Measurements from ENCODE around the gene MAGI3. TPM values are rescaled to one million over a fixed set of nuclear protein-coding genes. Genes with fewer than 3 reads are reported as not detected.

MAGI3 gene
- total RNA-seq, 1 donor: 7.2 TPM

DNA sequence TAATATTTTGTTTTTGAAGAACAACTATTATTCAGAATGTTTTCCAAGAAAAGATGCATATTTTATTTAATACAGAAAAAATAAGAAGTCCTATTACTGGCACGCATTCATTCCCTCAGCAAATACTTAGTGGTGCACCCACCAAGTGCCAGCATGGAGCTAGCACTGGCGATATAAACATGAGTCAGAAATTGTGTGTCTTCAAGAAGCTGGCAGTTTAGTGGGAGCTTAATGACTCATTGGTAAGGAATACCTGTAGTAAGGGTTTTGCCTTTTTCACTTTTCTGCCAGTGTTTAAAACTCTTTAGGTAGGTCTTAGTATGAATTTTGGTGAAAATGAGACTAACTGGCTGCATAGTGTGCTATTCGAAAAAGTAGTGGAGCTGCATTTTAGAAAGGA is 6.3 kb downstream of the MAGI3 start:
- no peak overlapping the region for H3K27ac ChIP-seq (ENCODE audit: low read depth, low read length)
- H3K4me1 ChIP-seq (ENCODE audit: insufficient read depth, low read length): peaks cover 14% of the 10 kb centered on the region
- TF ChIP-seq, protein P1, sequence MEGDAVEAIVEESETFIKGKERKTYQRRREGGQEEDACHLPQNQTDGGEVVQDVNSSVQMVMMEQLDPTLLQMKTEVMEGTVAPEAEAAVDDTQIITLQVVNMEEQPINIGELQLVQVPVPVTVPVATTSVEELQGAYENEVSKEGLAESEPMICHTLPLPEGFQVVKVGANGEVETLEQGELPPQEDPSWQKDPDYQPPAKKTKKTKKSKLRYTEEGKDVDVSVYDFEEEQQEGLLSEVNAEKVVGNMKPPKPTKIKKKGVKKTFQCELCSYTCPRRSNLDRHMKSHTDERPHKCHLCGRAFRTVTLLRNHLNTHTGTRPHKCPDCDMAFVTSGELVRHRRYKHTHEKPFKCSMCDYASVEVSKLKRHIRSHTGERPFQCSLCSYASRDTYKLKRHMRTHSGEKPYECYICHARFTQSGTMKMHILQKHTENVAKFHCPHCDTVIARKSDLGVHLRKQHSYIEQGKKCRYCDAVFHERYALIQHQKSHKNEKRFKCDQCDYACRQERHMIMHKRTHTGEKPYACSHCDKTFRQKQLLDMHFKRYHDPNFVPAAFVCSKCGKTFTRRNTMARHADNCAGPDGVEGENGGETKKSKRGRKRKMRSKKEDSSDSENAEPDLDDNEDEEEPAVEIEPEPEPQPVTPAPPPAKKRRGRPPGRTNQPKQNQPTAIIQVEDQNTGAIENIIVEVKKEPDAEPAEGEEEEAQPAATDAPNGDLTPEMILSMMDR (IDR thresholded peaks at IDR 0.05; ENCODE audit: extremely low read depth, low read depth, low read length): no peak
- no peaks in the 10 kb centered on the region for H3K27me3 ChIP-seq (ENCODE audit: insufficient read depth, low read length)
- peaks cover 2% of the 10 kb centered on the region for H4K20me1 ChIP-seq (ENCODE audit: insufficient read depth, low read length)
- H3K79me2 ChIP-seq (ENCODE audit: insufficient read depth, low read length): peaks cover 35% of the 10 kb centered on the region
- H3K4me3 ChIP-seq (ENCODE audit: insufficient read depth, low read length): no peak overlapping the region
- H3K4me2 ChIP-seq (ENCODE audit: insufficient read depth, low read length): peak overlapping the region; percentile 59
- H3K9me3 ChIP-seq (ENCODE audit: low read depth, low read length): no peaks in the 10 kb centered on the region
- no peaks in the 10 kb centered on the region for H3K36me3 ChIP-seq (ENCODE audit: insufficient read depth, low read length)
- DNase-seq (ENCODE audit: insufficient read length, low spot score, missing footprints): peak; percentile 35
- no peak overlapping the region for H2AFZ ChIP-seq (ENCODE audit: low read length)

DNA sequence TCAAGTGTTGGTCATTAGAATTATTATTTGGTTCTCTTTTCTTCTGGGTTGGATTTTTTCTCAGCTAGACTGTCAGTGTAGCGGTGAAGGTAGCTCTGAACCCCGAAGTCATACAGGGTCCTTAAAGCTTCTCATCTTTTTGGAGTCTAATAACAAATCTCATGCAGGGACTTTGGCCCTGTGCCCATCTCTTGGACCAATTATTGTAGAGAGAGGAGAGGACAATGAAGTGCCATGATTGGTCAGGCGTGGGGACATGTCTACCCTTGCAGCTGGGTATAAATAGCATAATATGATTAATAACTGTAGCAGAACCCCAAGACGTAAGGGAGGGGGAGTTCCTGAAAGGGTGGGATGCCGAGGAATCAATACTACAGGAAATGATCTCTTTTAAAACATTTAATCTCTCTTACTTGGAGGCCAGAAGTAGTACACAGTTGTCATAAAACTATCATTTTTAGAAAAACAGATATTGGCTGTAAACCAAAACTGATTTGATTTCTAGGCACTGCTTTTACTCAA is 8.8 kb downstream of the MAGI3 start:
- H3K27me3 ChIP-seq (ENCODE audit: insufficient read depth, low read length): no peaks in the 10 kb centered on the region
- peaks cover 39% of the 10 kb centered on the region for H3K79me2 ChIP-seq (ENCODE audit: insufficient read depth, low read length)
- H3K4me2 ChIP-seq (ENCODE audit: insufficient read depth, low read length): no peak overlapping the region
- H3K4me3 ChIP-seq (ENCODE audit: insufficient read depth, low read length): no peak overlapping the region
- DNase-seq (ENCODE audit: insufficient read length, low spot score, missing footprints): no peak
- no peak overlapping the region for H2AFZ ChIP-seq (ENCODE audit: low read length)
- H4K20me1 ChIP-seq (ENCODE audit: insufficient read depth, low read length): no peaks in the 10 kb centered on the region
- H3K4me1 ChIP-seq (ENCODE audit: insufficient read depth, low read length): peaks cover 8% of the 10 kb centered on the region
- H3K9me3 ChIP-seq (ENCODE audit: low read depth, low read length): no peaks in the 10 kb centered on the region
- TF ChIP-seq, protein P1 (IDR thresholded peaks at IDR 0.05; ENCODE audit: extremely low read depth, low read depth, low read length): no peak
- H3K27ac ChIP-seq (ENCODE audit: low read depth, low read length): no peak overlapping the region
- H3K36me3 ChIP-seq (ENCODE audit: insufficient read depth, low read length): no peaks in the 10 kb centered on the region

DNA sequence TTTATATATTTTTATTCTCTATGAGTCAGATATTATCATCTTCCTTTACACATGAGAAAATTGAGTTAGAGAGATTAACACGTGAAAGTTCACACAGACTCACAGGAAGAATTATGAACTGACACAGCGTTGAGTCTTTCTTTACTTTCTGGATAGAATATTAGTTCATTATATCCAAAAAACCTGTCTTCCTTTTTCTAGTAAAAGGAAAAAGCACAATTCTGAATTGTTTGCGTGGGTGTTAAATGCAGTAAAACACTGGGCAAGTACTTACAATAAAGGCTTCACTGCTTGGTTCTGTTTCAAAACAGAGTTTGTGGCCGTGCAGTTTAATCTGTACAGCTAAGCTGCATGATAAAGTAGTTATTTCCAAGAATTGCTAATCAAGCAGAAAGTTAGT is 10.8 kb downstream of the MAGI3 start:
- DNase-seq (ENCODE audit: insufficient read length, low spot score, missing footprints): no peak
- Histone ChIP-seq H3K36me3 (ENCODE audit: insufficient read depth, low read length) (no peaks in the 10 kb centered on the region), H3K4me1 (ENCODE audit: insufficient read depth, low read length) (peaks cover 8% of the 10 kb centered on the region), H3K27me3 (ENCODE audit: insufficient read depth, low read length) (no peaks in the 10 kb centered on the region), H3K79me2 (ENCODE audit: insufficient read depth, low read length) (peaks cover 41% of the 10 kb centered on the region), H3K4me2 (ENCODE audit: insufficient read depth, low read length) (no peak overlapping the region), H4K20me1 (ENCODE audit: insufficient read depth, low read length) (no peaks in the 10 kb centered on the region), H3K9me3 (ENCODE audit: low read depth, low read length) (no peaks in the 10 kb centered on the region), H3K4me3 (ENCODE audit: insufficient read depth, low read length) (no peak overlapping the region), H2AFZ (ENCODE audit: low read length) (no peak overlapping the region), H3K27ac (ENCODE audit: low read depth, low read length) (no peak overlapping the region)
- TF ChIP-seq, protein P1 (IDR thresholded peaks at IDR 0.05; ENCODE audit: extremely low read depth, low read depth, low read length): no peak

DNA sequence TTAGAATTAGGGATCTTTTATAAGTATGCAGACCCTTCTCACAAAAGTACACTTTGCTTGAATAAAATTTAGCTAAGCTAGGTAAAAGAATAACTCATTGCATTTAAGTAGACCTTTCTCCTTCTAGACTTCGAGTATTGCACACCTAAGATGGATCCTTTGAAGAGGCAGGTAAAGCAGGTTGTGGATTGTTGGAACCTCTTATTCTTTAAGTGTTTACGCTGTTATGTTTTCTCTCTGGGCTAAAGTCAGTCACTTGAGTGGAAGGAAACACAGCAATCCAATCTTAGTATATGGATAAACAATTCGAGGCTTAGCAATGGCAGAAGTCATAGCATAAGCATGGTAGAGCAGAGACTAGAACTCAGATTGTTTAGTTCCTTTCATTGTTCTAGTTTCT is 11.4 kb downstream of the MAGI3 start:
- no peak overlapping the region for H2AFZ ChIP-seq (ENCODE audit: low read length)
- TF ChIP-seq, protein P1 (IDR thresholded peaks at IDR 0.05; ENCODE audit: extremely low read depth, low read depth, low read length): no peak

More for the DNA sequence above, 11.4 kb downstream of the MAGI3 start:
- H3K27ac ChIP-seq (ENCODE audit: low read depth, low read length): no peak overlapping the region
- H4K20me1 ChIP-seq (ENCODE audit: insufficient read depth, low read length): no peaks in the 10 kb centered on the region
- H3K27me3 ChIP-seq (ENCODE audit: insufficient read depth, low read length): no peaks in the 10 kb centered on the region
- no peaks in the 10 kb centered on the region for H3K36me3 ChIP-seq (ENCODE audit: insufficient read depth, low read length)
- no peak overlapping the region for H3K4me3 ChIP-seq (ENCODE audit: insufficient read depth, low read length)
- no peak for DNase-seq (ENCODE audit: insufficient read length, low spot score, missing footprints)
- no peaks in the 10 kb centered on the region for H3K9me3 ChIP-seq (ENCODE audit: low read depth, low read length)
- H3K4me2 ChIP-seq (ENCODE audit: insufficient read depth, low read length): no peak overlapping the region
- peaks cover 3% of the 10 kb centered on the region for H3K4me1 ChIP-seq (ENCODE audit: insufficient read depth, low read length)
- H3K79me2 ChIP-seq (ENCODE audit: insufficient read depth, low read length): peaks cover 41% of the 10 kb centered on the region

Data from osteoblast (primary cell).